Activated B cell treated with CpG ODN at 0.5 μM for 24 hours (primary cell): ENCODE results near the gene HELZ. TPM values are rescaled to one million over a fixed set of nuclear protein-coding genes. Genes with fewer than 3 reads are reported as not detected.

Experiments
- ATAC-seq: fragments of 200-7000 bp; cut with Tn5 transposase; one replicate; pipeline ENCODE4 v1.10.0; 2021; ENCODE audit warnings: low read depth, mild to moderate bottlenecking, moderate library complexity
- CTCF ChIA-PET: fragments of 350-600 bp; sonication (Branson Sonifier 250); formaldehyde crosslinking; loops from one replicate; lab custom pipeline; 2021; ENCODE audit warnings: antibody characterized with exemption; lab: Charles Lee
- POLR2A ChIA-PET: fragments of 350-600 bp; sonication (Branson Sonifier 250); formaldehyde crosslinking; loops from one replicate; lab custom pipeline; 2021; ENCODE audit warnings: antibody characterized with exemption; lab: Charles Lee
- DNase-seq: peaks from one replicate; pipeline ENCODE4 v3.0.0; 2022
- H3K27ac Mint-ChIP-seq: one replicate; pipeline ENCODE4 v1.8.0; 2020; ENCODE audit warnings: mixed read lengths
- H3K27me3 Mint-ChIP-seq: one replicate; pipeline ENCODE4 v1.8.0; 2021; ENCODE audit warnings: mixed read lengths
- H3K36me3 Mint-ChIP-seq: one replicate; pipeline ENCODE4 v1.8.0; 2021; ENCODE audit warnings: low read depth, mixed read lengths
- H3K4me1 Mint-ChIP-seq: one replicate; pipeline ENCODE4 v1.8.0; 2021; ENCODE audit warnings: mixed read lengths
- H3K4me3 Mint-ChIP-seq: one replicate; pipeline ENCODE4 v1.8.0; 2020; ENCODE audit warnings: mild to moderate bottlenecking, mixed read lengths
- H3K9me3 Mint-ChIP-seq: one replicate; pipeline ENCODE4 v1.8.0; 2020; ENCODE audit warnings: mixed read lengths
- CTCF ChIP-seq: fragments of 200-600 bp; IDR thresholded peaks from one replicate; pipeline ENCODE4 v1.8.0; 2022; ENCODE audit warnings: antibody characterized with exemption, mild to moderate bottlenecking
- intact Hi-C: fragments of 100-400 bp; cut with micrococcal nuclease; formaldehyde crosslinking; loops from one replicate; pipeline ENCODE4 v1.15.1; 2024
- total RNA-seq: library from RNA; stranded (reverse); gene quantifications from 2 replicates; pipeline ENCODE4 v1.2.3, GENCODE V29; 2022

The HELZ gene
- total RNA-seq, 1 donor from 2014 or later: 69.7 TPM

GRCh38 chr17:67187927-67188326 lies 57.1 kb downstream of the HELZ start:
- POLR2A ChIA-PET: no interaction called here
- TF ChIP-seq CTCF: no peak
- no peak overlapping the region for H3K4me3 Mint-ChIP-seq
- no peaks in the 10 kb centered on the region for H3K27me3 Mint-ChIP-seq
- H3K27ac Mint-ChIP-seq: no peak overlapping the region
- intact Hi-C loops: no loop called here
- no peak for DNase-seq
- H3K36me3 Mint-ChIP-seq: peaks cover 40% of the 10 kb centered on the region
- CTCF ChIA-PET: no interaction called here
- H3K9me3 Mint-ChIP-seq: no peaks in the 10 kb centered on the region
- ATAC-seq: no peak
- no peaks in the 10 kb centered on the region for H3K4me1 Mint-ChIP-seq

GRCh38 chr17:67186782-67187181 lies 58.2 kb downstream of the HELZ start:
- ATAC-seq (no peak), DNase-seq (no peak)
- Mint-ChIP-seq H3K27ac (no peak overlapping the region), H3K4me3 (no peak overlapping the region), H3K27me3 (no peaks in the 10 kb centered on the region), H3K4me1 (no peaks in the 10 kb centered on the region), H3K36me3 (peaks cover 45% of the 10 kb centered on the region), H3K9me3 (no peaks in the 10 kb centered on the region)
- intact Hi-C loops: no loop called here
- ChIA-PET POLR2A (no interaction called here), CTCF (no interaction called here)
- no peak for TF ChIP-seq CTCF

- intact Hi-C loops: no loop called here
- Mint-ChIP-seq H3K36me3 (peaks cover 41% of the 10 kb centered on the region), H3K4me1 (no peaks in the 10 kb centered on the region), H3K27me3 (no peaks in the 10 kb centered on the region), H3K4me3 (no peak overlapping the region), H3K27ac (no peak overlapping the region), H3K9me3 (no peaks in the 10 kb centered on the region)
- no peak for ATAC-seq
- CTCF ChIA-PET: no interaction called here
- POLR2A ChIA-PET: no interaction called here
- no peak for TF ChIP-seq CTCF
- DNase-seq: no peak
Observed at GRCh38 chr17:67183531-67183930, 61.5 kb downstream of the HELZ start.

- DNase-seq: no peak
- Mint-ChIP-seq H3K4me3 (no peak overlapping the region), H3K4me1 (no peaks in the 10 kb centered on the region), H3K27me3 (no peaks in the 10 kb centered on the region), H3K9me3 (no peaks in the 10 kb centered on the region), H3K36me3 (peaks cover 39% of the 10 kb centered on the region), H3K27ac (no peak overlapping the region)
- ATAC-seq: no peak
- TF ChIP-seq CTCF: no peak
- CTCF ChIA-PET: no interaction called here
- POLR2A ChIA-PET: no interaction called here
- intact Hi-C loops: no loop called here
Observed at GRCh38 chr17:67181825-67182224, 63.2 kb downstream of the HELZ start.

GRCh38 chr17:67180275-67180674 lies 64.7 kb downstream of the HELZ start:
- ATAC-seq (no peak), DNase-seq (no peak)
- Mint-ChIP-seq H3K27ac (no peak overlapping the region), H3K4me1 (no peaks in the 10 kb centered on the region), H3K27me3 (no peaks in the 10 kb centered on the region), H3K4me3 (no peak overlapping the region), H3K9me3 (no peaks in the 10 kb centered on the region), H3K36me3 (peaks cover 43% of the 10 kb centered on the region)
- POLR2A ChIA-PET: no interaction called here
- TF ChIP-seq CTCF: no peak
- intact Hi-C loops: no loop called here
- CTCF ChIA-PET: no interaction called here
